ENCODE results near the gene TXN.
"Not testable (repeated sequence)": the region's sequence is repeated elsewhere in the genome, so short reads cannot be mapped to it uniquely, and the experiment has no call there.

The TXN gene

GRCh38 chr9:110257097-110257841 is 962 bp upstream of the TXN start:
- DNase-seq (ENCODE audit: low spot score), result no peak

GRCh38 chr9:110255463-110256379 is 586 bp downstream of the TXN start:
- peak; percentile 73 for DNase-seq (ENCODE audit: low spot score)

GRCh38 chr9:110255034-110255462 is 1.3 kb downstream of the TXN start:
- DNase-seq (ENCODE audit: low spot score), result no peak

GRCh38 chr9:110254500-110254899 is 1.8 kb downstream of the TXN start:
- DNase-seq (ENCODE audit: low spot score), result no peak

- DNase-seq (ENCODE audit: low spot score), result no peak
These were observed 3.7 kb downstream of the TXN start for GRCh38 chr9:110252509-110253139.

- DNase-seq (ENCODE audit: low spot score), result not testable (repeated sequence)
These were observed 4.5 kb downstream of the TXN start for GRCh38 chr9:110251770-110252169.

GRCh38 chr9:110251212-110251611 is 5.1 kb downstream of the TXN start:
- DNase-seq (ENCODE audit: low spot score), result no peak

GRCh38 chr9:110249603-110250002 is 6.7 kb downstream of the TXN start:
- DNase-seq (ENCODE audit: low spot score), result no peak

- no peak for DNase-seq (ENCODE audit: low spot score)
These were observed 7.9 kb downstream of the TXN start for GRCh38 chr9:110248361-110248760.

GRCh38 chr9:110246214-110246613 is 10.1 kb downstream of the TXN start:
- no peak for DNase-seq (ENCODE audit: low spot score)

- no peak for DNase-seq (ENCODE audit: low spot score)
These were observed 11.7 kb downstream of the TXN start for GRCh38 chr9:110244616-110245015.

- DNase-seq (ENCODE audit: low spot score), result no peak
These were observed 14.4 kb downstream of the TXN start for GRCh38 chr9:110241858-110242321.

- no peak for DNase-seq (ENCODE audit: low spot score)
These were observed 14.9 kb downstream of the TXN start for GRCh38 chr9:110241260-110241857.

- no peak for DNase-seq (ENCODE audit: low spot score)
These were observed 16.1 kb downstream of the TXN start for GRCh38 chr9:110240198-110240597.

- DNase-seq (ENCODE audit: low spot score), result no peak
These were observed 28.0 kb downstream of the TXN start for GRCh38 chr9:110228321-110228720.

GRCh38 chr9:110224583-110224982 is 31.7 kb downstream of the TXN start:
- no peak for DNase-seq (ENCODE audit: low spot score)

GRCh38 chr9:110220809-110221208 is 35.5 kb downstream of the TXN start:
- no peak for DNase-seq (ENCODE audit: low spot score)

- no peak for DNase-seq (ENCODE audit: low spot score)
These were observed 38.6 kb downstream of the TXN start for GRCh38 chr9:110217656-110218099.

GRCh38 chr9:110214586-110215355 is 41.5 kb downstream of the TXN start:
- no peak for DNase-seq (ENCODE audit: low spot score)

- DNase-seq (ENCODE audit: low spot score), result no peak
These were observed 42.2 kb downstream of the TXN start for GRCh38 chr9:110214090-110214489.

- DNase-seq (ENCODE audit: low spot score), result no peak
These were observed 42.8 kb downstream of the TXN start for GRCh38 chr9:110213413-110214044.

All from left forelimb (tissue), 1 donor.